ENCODE measurements around the gene LMX1B. TPM values are rescaled to one million over a fixed set of nuclear protein-coding genes. Genes with fewer than 3 reads are reported as not detected.

Gene LMX1B
- total RNA-seq, 1 experiment from 2014 or later, result not detected

DNA sequence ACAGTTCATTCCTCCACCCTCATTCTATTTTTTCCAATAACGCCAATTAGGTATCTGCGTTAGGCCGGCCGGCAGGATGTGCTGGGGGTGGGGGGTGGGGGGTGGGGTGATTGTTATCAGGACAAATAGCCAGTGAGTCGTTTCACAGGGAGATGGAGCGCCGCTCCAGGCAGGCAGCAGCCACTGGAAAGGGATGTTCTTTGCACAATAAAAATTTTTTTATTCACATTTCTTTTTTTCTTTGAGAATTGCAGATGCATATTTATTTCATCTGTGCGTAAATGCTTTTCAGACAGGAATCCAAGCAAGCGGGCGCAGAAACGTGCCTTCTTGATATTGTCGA, 4.1 kb downstream of the LMX1B start:
- no peak for DNase-seq (ENCODE audit: low read depth)

DNA sequence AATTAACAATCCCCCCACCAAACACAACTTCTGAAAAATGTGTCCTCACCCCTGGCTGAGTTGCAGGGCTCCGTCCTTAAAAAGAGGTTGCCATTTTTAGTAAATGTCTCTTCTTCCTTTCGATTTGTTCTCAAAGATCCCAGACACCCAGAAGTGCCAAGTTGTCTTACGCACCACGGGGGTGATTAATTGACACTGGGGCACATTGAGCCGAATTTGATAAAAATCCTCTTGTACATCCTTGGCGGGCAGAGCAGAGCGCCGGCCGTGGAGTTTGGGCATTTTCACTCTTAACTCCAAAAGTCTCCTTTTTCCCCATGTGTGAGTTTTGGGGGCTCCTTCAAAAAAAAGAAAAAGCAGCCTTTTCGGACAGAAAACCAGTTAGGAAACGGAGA, 4.5 kb downstream of the LMX1B start:
- DNase-seq (ENCODE audit: low read depth), result no peak

DNA sequence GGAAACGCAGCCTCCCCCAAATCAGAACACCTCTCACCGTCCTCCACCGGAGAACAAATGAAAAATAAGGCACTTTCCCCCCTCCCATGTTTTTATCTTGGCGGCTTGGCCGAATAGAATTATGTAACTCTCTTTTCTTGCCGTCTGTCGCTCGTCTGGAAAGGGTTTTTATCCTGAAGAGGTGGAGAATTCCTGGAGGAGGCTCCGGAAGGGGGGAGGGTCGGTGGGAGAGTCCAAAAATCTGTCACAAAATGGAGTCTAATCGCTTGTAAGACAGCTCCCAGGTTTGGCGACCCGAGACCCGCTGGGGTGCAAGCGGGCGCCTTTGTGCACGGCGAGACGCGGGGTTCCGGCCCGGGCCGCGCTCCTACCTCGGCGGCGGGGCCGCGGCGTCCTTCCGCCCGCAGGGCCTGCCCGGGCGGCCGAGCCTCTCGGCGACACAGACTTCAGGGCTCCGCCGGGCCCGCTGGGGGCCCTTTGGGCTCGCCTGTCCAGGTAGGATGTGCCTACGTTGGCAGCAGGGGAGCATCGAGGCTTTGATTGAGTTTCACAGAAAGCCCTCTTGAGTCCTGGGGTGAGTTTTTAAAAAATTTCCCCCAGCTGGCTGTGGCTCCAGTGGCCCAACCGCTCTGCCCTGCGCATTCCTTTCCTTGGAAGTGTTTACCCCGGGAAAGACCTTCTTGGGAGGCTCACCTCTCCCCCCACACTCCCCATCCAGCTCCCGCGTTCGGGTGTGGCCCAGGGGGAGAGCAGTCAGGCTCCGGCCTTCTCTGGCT, 5.0 kb downstream of the LMX1B start:
- no peak for DNase-seq (ENCODE audit: low read depth)

DNA sequence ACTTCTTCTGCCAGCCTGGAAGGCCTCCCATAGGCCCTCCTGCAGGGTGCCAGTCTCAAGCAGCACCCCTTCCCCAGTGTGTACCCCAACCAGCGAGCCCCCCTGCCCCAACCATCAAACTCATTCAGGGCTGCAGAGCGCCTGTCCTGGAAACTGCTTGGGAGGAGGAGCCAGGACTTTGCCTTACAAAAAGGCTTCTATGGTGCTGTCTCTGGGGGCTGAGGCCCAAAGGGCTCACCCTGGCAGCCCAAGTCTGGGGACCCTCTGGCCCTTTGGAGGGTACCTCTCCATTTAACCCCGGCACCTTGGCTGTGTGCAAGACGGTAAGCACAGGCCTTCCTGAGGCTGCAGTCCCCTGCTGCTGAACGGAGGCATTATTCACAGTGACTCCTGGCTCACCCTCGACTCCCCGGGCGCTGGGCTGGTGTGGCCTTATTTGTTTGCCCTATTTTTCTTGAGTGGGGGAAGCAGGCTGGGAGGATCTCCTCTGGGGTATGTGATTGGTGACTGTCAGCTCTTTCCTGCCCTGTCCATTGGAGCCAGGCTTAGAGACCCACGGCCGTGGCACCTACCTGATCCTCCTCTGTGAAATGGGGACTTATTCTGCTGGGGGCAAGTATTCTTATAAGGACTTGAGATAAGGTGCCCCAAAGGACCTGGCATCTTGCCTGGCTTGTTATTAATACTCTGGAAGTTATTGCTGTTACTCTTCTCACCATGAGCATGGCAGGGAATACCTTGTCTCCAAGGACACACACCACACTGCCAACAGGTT, 5.8 kb downstream of the LMX1B start:
- DNase-seq (ENCODE audit: low read depth), result no peak

DNA sequence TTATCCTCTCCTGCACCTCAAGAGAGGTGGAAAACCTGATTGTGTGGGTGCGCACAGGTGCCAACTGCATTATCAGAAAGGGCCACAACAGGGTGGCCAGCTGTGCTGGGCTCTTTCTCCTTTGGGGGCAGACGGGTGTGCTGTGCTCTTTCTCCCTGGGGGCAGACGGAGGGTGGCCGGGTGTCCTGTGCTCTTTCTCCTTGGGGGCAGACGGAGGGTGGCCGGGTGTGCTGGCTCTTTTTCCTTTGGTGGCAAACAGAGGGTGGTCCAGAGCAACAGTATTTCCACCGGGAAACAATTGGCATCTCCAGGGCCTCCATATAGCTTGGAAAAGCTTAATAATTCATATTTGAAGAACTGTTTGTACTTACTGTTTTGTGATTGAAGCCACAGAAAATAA, 6.8 kb downstream of the LMX1B start:
- DNase-seq (ENCODE audit: low read depth), result no peak

DNA sequence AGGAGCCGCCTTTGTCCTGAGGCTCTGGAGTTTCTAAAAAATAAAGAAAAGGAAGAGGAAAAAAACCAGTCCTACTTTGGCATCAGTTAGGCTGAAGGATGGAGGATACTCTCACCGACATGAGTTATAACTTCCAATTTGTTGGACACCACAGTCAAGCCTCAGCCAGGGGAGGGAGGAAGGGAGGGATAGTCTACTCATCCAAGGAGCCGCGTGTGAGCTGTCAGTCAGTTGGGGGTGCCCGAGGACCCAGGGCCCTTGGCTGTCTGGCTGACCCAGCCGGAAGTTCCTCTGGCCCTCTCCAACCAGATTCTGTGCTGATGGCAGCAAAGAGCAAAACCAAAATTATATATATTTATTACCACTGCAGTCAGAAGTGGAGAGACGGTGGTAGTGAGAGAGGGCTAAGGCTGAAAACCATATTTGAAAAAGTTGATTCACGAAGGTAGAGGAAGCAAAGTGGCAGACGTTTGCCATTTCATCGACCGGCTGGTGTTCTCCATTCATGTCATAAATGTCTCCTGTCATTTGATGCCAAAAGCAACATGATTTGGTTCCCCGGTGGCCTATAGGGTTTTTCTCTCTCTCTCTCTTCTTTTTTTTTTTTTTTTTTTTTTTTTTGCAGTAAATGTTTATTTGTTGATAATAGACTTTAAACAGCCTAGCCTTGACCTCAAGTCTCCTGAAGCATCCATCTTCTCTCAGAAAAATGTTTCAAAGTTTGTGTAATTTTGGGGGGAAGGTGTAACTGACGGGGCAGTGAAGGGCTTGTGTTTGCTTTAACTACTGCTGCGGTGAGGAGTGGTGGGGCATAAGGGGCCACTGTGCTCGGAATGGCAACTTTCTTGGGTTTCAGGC, 7.6 kb downstream of the LMX1B start:
- DNase-seq (ENCODE audit: low read depth), result no peak

DNA sequence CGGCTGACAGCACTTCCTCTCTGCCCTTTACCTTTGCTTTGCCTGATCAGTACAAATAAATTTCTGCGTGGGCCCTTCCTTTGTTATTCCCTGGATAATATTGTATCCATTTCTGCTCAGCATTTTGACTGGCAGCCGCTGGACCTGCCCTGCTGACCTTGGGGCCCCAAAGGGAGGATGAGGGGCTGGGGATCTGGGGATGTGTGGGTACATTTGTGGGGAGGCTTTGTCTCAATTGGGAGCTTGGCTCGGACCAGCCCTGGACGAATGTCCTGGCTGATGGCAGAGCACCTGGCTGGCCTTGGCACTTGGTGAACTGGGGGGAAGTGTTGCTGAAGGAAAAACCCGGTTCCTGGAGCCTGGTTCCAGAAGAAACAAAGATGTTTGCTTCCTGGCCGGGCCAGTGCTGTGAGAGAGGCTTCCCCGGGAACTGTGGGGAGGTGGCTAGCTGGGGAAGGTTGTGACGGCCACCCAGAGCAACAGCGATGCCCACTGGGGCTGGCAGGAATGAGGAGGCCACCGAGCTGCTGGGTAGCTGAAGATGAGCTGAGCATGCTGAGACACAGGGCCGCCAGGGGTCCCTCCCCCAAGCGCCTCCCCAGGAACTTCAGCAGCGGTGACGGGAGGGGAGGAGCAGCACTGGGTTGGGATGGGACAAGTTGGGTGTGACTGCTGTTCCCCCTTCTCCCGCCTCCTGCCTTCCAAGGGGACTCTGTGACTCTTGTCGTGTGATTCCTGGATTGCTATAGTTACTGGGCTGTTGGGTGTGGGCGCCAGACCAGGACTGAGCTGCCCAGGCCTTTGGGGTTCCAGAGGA, 8.4 kb downstream of the LMX1B start:
- no peak for DNase-seq (ENCODE audit: low read depth)

DNA sequence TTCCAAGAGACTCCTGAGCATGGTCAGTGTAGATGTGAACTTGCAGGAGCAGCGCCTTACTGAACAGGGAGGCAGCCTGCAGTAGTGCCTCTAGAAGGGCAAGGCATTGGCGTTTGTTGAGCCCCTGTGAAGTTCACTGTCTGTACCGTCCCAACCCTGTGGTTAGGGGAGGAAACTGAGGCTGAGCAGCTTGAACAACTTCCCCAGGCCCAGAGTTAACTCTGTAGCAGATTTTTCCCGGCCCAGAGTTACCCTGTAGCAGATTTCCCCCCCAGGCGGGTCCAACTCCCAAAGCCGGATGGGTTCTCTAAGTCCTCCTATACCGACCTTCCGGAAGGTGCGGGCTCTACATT, 9.6 kb downstream of the LMX1B start:
- no peak for DNase-seq (ENCODE audit: low read depth)

DNA sequence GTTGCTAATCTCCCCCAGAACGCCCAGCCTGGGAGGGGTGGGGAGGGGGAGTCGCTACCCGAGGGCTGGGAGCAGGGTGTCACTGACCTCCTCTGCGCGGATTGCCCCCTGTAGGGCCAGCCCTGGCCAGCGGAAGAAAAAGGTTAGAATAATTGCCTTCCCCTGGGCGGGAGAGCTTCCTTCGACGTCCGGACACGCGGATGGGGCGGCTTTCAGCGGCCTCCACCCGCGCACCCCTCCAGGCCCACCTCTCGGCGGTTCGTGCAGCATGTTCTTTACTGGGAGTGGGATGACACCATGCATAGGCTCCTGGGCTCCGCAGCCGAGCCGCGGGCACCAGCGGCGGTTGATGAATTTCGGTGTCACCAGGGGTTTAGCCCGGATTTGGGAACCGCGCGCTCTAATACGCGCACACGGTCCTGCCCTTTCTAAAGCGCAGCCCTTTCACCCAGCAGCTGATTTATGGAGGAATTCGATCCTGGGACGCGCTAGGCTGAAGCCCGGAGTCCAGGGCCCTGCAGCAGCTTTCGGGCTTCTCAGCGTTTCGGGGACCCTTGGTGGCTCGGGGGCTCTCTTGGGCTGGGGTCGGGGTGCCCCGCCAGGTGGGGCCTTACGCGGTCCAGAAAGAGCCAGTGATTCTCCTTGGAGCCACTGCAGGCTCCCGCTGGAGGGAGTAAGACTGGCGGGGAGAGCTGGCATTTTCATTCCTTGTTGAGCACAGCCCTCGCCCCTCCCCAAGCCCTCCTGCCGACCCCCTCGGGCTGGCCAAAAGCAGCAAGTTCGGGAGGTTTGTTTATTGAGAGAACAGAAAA, 10.1 kb downstream of the LMX1B start:
- no peak for DNase-seq (ENCODE audit: low read depth)

DNA sequence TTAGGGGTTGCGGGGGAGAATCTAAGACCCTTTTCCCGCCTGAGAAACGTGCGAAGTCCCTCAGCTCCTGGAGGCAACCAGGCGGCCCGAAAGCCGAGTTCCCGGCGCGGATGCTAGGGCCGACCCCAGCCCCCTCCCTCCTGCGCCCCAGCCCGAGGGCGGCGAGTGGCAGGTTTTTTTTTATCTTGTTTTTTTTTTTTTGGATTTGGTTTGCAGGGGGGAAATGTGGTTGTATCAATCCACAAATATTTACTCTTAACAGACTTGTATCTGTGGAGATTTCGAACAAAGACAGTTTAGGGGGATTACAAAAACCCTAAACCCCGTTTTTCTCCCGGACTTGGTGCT, 10.7 kb downstream of the LMX1B start:
- no peak for DNase-seq (ENCODE audit: low read depth)

DNA sequence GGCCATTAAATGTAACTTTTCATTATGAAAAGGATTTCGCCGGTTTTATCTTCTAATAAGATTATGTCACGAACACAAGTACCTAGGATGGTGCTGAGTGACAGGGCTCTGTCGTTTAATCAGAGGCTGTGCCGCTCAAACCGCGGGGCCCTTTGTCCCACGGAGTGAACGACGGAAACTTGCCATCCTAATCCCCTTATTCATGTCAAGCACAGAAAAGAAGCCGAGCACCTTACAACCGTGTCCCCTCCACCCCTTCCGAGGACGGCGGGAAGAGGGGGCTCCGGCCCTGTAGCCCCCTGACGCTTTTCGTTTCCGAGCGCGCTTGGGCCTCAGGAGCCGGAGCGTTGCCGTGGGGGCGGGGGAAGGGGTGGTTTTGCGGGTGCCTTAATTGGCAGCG, 11.2 kb downstream of the LMX1B start:
- no peak for DNase-seq (ENCODE audit: low read depth)

DNA sequence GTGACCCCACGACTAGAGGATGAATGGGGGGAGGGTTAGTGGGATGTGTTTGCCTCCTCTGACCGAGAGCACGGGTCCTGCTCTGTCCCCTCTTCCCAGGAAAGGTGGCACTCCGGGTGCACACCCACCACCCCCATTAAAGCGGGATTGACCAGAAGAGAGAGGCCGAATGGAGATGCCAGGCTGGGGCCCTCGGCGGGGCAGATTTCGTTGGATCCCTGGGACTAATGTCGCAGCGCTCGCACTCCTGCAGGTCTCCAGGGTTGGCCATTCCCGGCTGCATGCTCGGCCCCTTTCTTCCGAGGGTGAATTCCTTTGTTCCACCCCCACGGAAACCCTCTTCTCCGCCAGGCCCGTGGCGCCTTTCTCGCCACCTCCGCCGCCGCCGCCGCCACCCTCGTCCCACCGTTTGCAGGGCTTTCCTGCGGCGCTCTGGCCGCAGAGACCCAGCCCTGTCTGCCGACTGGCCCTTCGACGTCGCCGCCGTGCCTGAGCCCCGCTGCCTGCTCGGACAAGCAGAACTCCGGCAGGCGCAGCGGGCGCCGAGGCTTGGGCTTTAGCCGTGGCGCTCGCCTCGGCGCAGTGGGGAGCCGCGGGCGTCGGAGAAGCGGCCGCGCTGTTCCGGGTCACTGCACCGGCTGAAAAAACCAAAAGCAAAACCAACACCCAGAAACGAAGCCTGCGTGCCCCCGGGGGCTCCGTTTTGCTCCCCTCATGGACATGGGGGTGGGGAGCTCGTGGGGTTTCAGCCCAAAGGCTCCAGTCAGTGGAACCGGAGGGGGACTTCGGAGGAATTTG, 11.8 kb downstream of the LMX1B start:
- DNase-seq (ENCODE audit: low read depth), result no peak

DNA sequence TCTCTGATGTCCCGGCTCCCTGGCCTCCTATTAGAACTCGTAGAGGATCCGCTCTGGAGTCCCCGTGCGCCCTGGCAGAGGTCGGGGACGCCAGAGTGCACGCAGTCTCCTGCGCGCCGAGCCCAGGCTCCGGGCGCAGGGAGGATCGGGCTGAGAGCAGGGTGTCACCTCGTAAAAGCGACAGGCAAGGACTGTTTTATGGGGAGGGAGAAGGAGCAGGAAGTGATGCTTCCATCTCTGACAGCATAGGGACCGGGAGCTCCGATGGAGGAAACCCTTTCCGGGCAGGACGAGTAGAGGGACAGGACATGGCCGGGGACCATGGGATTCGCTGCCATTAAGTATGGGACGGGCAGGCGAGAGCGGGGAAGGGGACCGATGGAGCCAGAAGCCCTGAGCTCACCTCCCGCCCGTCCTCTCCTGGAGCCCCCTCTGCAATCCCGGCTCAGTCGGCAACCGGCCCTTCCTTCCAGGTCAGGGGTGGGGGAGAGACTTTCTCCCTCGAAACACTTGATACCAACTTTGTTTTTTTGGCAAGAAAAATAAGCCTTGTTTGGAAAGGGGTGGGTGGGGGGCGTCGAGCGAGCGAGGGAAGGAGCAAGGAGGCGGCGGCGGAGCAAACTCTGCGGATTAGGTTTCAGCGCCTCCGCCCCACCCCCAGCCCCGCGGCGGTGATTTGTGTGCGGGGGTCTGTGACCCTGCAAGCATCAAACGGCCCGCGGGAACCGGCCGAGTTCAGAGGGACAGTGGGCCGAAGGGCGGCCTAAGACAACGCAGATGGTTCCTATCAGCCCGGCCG, 12.6 kb downstream of the LMX1B start:
- DNase-seq (ENCODE audit: low read depth), result no peak

DNA sequence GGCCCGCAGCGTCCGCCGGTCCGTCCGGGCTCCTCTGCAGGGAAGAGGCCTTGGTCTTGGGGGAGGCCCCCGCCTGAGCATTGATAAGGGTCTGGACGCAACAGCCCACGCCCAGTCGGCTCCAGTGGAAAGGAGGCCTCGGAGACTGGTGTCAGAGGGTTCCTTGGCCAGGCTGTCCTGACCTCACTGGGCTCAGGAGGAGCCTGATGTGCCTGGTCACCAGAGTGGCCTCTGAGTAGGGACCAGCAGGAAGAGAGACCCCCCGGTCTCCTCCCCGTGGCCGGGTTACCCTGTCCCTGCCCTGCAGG, 13.2 kb downstream of the LMX1B start:
- no peak for DNase-seq (ENCODE audit: low read depth)

DNA sequence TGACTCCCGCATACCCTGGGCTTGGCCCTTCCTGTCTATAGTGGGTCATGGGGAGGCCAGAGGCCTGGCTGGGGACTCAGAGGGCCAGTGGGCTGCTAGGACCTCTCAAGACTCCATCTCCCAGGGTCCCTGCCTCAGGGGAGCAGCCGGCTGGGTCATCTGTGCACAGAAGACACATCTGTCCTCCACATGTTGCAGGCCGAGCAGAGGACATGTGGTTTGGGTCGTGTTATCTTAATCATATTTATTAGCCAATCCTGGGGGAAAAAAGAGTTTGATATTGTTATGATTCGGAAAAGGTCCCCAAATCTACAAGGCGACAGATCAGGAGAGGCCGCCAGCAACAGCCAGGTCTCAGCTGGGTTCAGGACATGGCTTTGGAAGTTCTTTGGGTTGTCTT, 14.4 kb downstream of the LMX1B start:
- DNase-seq (ENCODE audit: low read depth), result no peak

DNA sequence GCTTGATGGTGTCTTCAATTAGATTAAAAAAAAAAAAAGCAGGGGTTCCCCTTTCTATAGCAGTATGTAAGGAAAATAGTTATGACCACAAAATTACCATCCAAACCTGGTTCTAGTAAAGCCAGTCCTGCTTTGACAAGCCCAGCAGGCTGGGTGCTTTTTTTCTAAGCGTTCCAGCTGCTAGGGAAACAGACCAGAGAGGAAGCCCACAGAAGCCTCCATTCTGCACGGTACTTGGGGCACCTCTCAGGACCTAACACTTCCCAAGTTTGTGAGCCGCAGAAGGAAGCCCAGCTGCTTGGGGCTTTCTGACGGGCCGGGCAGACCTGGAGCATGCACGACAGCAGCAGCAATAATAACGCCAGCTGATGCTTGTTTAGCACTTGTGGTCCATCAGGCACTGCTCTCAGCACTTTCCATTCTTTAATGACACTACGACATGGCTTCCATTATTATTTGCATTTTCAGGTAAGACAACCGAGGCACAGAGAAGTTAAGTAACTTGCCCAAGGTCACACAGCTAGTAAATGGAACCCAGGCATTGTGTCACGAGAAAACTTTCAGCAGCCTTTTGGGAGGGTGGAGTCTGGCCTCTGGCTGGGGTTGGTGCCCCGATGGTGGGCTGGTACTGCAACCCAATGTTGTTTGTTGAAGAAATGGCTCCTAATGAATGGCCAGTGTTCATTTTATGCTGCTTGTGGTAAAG, 15.4 kb downstream of the LMX1B start:
- no peak for DNase-seq (ENCODE audit: low read depth)

DNA sequence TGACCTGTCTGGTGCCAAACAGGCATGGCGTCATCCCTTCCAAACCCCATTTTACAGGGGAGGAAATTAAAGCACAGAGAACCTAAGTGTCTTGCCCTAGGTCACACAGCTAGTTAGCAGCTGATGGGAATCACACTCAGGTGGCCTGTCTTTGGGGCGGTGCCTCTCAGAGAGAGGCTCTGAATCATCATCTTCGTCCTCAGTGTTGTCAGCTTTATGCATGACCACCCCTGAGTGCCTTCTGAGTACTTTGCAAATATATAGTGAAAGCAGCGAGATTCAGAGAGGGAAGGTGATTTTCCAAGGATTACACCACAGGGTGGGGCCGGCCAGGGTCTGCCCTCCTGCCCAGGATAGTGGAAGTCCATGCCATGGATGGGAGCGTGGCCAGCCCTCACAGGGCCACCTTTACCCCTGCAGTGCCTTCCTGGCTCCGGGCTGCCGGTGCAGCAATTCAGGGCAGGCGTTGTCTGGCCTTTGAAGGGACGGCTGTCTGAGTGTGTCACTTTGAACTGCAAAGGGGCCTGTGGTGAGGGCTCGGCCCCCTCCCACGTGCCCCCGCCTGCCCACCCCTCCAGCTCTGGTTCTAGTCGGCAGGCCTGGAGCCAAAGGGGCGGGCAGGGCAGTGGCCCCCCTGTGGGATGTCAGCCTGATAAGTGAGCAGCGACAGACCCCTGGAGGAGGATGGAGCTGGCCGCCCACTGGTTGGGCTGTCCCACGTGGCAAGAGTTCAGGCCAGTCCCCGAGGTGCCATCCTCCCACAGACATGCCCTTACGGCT, 16.9 kb downstream of the LMX1B start:
- DNase-seq (ENCODE audit: low read depth), result no peak

DNA sequence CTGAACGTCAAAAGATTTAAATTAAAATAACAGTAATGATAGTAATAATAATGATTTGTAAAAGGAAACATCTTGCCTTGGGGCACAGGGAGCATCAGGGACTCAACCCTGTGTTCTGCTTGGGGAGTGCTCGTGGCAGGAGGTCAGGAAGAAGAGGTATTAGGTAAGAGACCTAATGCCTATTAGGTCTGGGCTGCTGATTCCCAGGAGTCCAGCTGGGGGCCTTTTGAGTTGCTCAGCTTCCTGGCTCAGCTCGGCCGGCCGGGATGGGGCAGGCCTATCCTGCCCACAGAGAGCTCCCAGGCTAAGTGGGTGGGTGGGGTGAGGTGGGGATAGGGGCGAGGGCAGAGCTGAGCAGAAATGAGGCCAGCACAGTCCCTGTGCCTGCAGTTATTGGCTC, 17.5 kb downstream of the LMX1B start:
- no peak for DNase-seq (ENCODE audit: low read depth)

All from LHCN-M2 (cell line).